ENCODE measurements around the gene ASB11.
"Not testable (repeated sequence)": the region's sequence is repeated elsewhere in the genome, so short reads cannot be mapped to it uniquely, and the experiment has no call there.

Gene ASB11

DNA sequence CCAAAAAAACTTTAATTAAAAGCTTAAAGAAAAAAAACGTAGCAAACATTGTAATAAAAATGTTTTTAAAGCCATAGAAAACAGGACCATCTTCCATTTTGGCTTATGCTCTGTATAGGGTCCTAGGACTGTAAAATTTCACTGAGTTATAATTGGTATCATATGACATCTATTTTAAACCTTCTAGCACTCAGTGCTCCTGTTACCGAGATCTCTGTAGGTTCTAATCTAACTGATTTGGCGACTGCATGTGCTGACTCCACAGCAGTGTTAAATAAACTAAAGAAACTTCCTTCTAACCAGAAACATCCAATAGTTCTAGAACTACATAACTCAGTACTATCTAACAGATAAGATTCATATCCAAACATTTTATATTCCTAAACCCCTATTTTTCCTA lies at the start of gene ASB11:
ASB11 (minus strand) TSS at position 132 of the 400 bp plus-strand sequence; CDS start at position 97, 35 bp downstream.
- no peak for DNase-seq

DNA sequence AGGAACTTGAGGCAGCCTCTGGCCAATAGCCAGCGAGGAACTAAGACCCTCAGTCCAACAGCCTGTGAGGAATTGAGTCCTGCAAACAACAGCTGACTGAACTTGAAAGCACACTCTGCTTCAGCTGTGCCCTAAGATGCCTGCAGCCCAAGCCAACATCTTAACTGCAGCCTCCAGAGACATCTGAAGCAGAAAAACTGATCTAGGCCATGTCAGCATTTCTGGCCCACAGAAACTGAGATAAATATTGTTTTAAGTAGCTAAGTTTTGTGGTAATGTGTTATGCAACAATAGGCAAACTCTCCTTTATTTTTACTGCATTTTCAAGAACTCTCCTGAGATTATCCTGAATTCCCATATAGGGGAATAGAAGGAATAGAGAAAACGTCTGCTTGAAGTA lies 44.3 kb upstream of the ASB11 start:
- DNase-seq, result no peak

DNA sequence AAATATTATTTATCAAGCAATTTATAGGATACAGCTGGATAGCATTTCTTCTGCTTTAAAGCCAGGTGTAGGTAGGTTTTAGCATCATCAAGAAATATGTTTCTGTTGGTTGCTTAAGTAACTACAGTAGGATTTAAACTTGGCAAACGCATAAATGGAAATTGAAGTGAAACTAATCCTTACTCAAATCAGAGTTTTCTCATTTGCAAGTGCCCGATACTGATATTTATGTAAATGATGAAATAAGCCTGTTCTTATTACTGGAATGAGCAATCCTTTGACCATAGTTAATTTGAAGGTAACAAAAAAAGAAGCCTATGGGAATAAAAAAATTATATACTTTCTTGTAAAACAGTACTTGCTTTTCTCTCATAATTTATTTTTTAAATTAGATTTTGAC lies 43.1 kb upstream of the ASB11 start:
- no peak for DNase-seq

- DNase-seq, result no peak
Observed at GRCh38 chrX:15356444-15356843, 41.0 kb upstream of the ASB11 start.

DNA sequence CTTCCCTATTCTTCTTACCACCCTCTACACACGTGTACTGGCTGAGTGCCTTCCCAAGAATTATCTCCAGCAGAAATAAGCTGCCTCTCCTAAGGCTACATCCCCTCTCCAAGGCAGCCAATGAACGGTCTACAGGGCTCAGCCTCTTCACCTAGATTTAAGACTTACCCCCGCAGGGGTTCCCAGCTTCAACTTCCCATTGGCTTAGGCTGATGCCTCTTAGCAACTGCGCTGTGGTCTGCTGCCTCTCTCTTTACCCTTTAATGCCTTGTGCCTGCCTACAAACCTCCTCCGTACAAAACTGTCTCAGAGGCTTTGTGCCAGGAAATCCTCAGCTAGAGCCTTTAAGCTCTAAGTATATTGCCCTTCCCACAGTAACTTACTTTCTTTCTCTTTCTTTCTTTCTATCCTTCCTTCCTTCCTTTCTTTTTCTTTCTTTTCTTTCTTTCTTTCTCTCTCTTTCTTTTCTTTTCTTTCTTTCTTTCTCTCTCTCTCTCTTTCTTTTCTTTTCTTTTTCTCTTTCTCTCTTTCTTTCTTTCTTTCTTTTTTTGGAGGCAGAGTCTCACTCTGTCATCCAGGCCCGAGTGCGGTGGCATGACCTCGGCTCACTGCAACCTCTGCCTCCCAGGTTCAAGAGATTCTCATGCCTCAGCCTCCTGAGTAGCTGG lies 35.0 kb upstream of the ASB11 start:
- DNase-seq, result no peak

DNA sequence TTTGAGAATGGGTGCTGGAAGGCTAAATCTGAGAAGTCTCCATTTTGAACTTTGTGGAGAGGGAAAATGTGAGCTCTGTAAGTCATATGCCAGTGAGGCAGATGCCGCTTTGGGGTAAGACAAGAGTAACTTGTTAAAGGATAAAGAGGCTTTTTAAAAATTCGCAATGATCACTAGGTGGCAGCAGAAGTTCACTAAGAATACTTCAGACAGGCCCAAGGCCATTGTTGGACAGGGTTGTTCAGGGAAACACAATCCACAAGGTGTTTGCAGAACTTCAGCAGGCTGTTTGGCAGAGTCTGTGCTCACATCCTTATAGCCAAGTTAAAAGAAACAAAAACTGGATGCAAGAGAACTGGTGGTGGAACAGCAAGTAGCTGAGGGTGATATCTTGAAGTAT lies 33.6 kb upstream of the ASB11 start:
- DNase-seq, result peak; percentile 8

DNA sequence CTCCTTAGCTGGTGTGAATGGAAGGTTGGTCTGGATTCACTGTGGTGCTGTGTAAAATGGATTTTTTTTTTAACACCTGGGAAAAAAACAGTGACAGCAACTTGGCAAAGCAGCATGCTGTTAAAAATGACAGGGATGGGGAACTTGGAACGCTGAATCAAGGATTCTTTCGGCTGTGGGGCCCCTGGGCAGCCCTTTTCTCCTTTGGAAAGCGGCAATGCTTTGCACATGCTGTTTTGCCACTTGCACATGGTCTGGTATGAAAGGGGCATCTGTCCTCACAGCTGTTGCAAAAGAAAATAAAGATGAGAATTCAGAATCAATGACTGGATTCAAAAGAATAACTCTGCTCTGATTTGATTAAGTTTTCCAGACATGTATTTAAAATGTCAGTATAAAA lies 30.5 kb upstream of the ASB11 start:
- no peak for DNase-seq

- no peak for DNase-seq
Observed at GRCh38 chrX:15344106-15344505, 28.7 kb upstream of the ASB11 start.

DNA sequence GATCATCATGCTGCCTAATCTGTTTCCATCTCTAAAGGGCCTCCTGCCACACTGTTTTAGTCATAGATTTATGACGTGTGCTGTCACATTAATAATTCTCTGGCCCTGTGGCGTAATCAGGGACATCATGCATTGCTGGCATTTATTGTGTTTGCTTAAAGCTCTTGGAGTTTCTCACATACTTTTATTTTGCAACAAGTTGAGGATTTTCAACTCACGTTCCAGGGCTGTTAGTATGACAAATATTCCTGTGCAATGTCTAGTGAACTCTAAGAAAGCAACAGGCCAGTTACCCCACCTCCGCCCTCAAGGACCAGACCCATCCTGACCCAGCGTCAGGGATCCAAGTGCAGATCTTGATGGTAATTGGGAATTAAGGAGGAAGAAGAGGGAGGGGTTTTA lies 27.6 kb upstream of the ASB11 start:
- DNase-seq, result no peak

DNA sequence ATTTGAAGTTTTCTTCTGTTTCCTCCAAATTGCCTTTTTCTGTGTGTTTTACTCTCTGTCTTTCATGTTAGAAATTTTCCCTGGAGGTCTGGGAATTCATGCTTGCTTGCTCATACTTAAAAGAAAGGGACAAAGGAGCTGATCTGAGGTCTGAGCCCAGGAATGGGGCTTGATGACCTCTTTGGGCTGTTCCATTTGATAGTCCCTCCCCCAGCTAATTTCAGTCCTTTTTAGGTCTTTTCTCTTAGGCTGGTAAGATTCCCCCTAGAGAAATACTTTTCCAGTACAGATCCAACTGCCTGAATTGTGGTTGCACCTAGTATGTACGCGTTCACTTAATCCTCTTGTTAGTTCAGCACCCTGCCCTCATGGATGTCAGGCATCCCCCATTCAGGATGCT lies 25.4 kb upstream of the ASB11 start:
- DNase-seq, result no peak

DNA sequence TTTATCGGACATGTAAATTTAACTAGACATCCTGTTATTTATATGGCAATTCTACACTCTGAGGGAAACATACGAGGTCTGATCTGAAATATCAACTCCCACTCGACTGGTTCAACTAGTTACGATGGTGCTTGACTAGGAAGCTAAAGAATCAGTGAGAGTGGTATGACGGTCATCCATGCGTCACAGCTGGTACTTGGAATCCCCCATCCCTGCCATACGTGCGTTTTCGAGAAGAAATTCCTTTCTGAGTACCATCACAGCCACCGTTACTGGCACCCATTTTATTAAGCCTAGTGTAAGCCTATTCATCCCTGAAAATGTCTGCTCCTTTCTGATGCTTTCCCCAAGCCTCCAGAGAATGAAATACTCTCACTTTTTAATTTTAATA lies 20.6 kb upstream of the ASB11 start:
- no peak for DNase-seq

DNA sequence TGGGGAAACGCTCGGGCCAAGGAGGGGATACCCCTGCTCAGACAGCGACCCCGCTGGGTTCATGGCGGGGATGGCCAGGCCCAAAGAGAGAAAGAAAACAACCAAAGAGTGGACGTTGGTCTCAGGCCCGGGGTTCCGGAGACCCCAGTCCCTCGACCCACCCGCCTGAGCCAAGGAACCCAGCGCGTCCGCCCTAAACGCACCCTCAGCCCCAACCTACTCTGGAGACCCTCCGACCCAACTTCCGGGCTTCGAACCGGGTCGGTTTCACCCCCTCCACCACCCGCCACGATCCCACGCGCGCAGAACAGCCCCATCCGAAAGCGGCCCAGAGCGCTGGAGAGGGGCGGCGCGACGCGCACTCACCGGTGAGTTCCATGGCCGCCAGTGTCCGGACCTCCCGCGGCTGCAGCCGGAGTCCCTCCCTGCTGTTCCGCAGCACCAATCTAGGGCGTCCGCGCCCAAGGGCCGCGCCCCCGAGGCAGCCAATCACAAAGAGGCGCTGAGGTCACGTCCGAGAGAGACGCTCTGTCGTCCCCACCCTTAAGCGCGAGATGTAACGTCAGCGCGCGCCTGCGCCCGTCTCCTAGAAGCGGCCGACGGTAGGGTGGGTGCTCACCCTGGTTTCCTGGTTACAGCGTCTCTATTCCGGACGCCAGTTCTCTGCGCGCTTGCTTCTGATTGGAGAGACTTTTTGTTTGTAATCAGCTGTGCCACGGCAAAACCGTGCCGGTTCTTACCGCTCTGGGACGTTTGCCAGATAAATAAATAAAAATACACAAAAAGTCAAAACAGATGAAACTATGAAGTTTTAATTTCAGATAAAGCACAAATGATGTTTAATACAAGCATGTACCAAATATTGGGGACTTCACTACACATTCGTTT lies 19.9 kb upstream of the ASB11 start, which contains the start of gene PIGA:
PIGA (minus strand) TSS at position 389 of the 888 bp plus-strand sequence. CDS start 3,593 bp downstream, outside the sequence.
- DNase-seq, result peak; percentile 61

DNA sequence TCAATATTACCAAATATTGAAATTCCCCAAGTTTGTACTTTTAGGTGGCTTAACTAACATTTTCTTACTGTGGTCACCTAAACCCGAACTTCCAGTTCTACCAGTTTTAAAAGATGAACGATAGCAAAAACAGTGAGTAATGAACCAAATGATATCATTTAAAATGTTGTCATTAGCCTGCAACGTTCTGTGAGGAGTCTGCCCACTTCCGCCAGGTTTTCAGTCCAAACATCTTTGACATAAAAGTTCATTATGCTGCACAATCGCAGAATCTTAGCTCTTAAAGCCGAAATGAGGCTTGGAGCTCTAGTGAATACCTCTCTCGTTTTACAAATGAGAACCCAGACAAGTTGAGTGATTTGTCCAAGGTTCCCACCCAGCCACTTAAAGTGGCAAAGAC lies 19.1 kb upstream of the ASB11 start:
- no peak for DNase-seq

GRCh38 chrX:15328821-15329220 lies 13.4 kb upstream of the ASB11 start:
- DNase-seq, result no peak

- DNase-seq, result no peak
Observed at GRCh38 chrX:15328131-15328530, 12.7 kb upstream of the ASB11 start.

DNA sequence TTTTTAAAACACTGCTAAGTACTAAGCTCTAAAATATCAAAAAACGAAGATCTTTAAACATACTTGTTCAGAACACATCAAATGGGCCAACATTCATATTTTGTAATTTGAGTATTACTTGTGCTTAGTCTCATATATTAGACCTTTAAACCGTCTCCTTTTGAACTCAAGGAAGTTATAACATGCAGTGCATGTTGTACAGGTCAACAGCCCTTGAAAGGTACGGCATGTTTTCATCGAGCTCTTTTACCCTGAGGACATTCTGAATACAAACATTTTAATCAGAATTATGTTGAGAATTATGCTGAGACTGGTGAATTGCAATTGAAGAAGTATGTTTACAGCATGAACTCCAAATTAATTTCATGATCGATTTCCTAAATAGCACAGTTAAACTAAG lies 7.0 kb upstream of the ASB11 start:
- no peak for DNase-seq

GRCh38 chrX:15322072-15322471 lies 6.6 kb upstream of the ASB11 start:
- no peak for DNase-seq

GRCh38 chrX:15321447-15321846 lies 6.0 kb upstream of the ASB11 start:
- no peak for DNase-seq

DNA sequence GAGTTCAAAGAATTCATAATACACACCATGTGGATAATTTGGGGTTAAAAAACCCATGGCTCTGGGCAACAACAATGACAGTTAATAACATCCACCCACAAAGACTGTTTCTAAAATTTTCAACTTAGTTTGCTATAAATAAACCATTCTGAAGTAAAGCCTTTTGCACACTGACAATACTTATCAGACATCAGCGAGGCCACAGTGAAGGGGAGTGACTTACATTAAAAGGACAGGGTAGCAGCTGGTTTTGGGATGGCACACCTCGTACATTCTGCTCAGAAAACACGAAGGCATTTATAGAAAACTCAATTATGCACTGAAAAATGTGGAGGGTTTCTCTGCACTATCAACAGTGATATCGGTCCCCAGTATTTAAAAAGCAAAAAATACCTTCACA lies 4.9 kb upstream of the ASB11 start:
- DNase-seq, result no peak

DNA sequence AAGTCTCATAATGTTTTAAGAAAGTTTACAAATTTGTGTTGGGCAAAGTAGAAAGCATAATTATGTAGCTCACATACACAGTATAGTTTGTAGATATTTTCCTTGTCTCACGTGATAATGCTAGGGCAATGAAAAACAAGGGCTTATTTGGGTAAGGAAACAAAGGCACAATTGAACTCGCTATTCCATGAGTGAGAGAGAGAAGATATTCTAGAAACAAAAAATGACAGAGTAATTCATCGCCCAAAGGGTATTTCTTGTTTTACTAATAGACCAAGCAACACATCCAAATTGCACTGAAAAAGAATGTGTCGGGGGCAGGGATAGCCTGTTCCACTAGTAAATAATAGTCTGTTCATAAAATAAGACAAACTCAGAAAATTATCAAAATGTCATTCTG lies 3.6 kb upstream of the ASB11 start:
- no peak for DNase-seq

- no peak for DNase-seq
Observed at GRCh38 chrX:15314472-15314871, 968 bp downstream of the ASB11 start.

DNA sequence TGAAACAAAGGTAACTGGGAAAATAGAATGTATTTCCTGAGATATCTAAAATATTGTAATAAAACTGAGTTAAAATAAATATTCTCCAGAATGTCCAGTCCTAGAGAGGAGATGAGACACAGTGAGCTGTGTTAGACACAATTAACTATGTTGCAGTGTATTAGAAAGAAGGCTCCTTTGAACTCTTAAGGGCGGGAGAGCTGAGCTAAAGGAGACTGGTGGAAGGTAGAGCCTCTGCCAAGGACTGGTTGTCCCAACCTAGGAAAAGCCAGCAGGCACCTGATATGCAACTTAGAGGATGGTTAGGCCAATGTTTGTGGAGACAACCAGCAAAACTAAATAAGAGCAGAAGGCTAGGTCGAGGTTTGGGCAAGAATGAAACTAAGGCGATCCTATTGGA lies 4.3 kb downstream of the ASB11 start:
- DNase-seq, result no peak

DNA sequence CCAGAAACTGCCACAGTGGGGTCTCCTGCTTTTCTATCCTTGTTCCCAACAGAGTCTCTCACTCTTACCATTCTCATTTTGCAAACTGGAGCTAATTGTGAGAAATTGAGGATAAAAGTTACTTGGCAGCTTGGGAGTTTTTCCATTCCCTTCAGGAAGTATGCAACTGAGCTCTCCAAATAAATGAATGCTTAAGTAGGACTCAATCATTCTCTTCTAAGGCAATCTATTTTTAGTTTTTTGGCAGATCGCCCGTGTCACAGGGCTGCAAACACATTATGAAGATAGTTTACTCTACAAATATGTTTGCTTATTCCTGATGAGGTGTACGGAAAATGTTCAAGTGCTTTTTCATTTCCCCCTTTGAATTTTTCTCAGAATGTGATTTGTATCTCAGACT lies 5.3 kb downstream of the ASB11 start:
- no peak for DNase-seq

GRCh38 chrX:15305899-15306298 lies 9.5 kb downstream of the ASB11 start:
- DNase-seq, result not testable (repeated sequence)

Measured in KG1 (cell line).